ENCODE measurements around the gene STK32C.
"Not testable (repeated sequence)": the region's sequence is repeated elsewhere in the genome, so short reads cannot be mapped to it uniquely, and the experiment has no call there.

STK32C gene

GRCh38 chr10:132230557-132231210 is 77.1 kb downstream of the STK32C start:
- no peak for DNase-seq (ENCODE audit: low spot score)

GRCh38 chr10:132229834-132230556 is 77.8 kb downstream of the STK32C start:
- no peak for DNase-seq (ENCODE audit: low spot score)

- DNase-seq (ENCODE audit: low spot score): no peak
These were observed 78.7 kb downstream of the STK32C start for GRCh38 chr10:132229096-132229495.

GRCh38 chr10:132228616-132229015 is 79.1 kb downstream of the STK32C start:
- DNase-seq (ENCODE audit: low spot score): no peak

- DNase-seq (ENCODE audit: low spot score): no peak
These were observed 79.8 kb downstream of the STK32C start for GRCh38 chr10:132227851-132228390.

- no peak for DNase-seq (ENCODE audit: low spot score)
These were observed 81.0 kb downstream of the STK32C start for GRCh38 chr10:132226586-132227405.

- no peak for DNase-seq (ENCODE audit: low spot score)
These were observed 81.9 kb downstream of the STK32C start for GRCh38 chr10:132225849-132226205.

GRCh38 chr10:132225073-132225848 is 82.5 kb downstream of the STK32C start:
- DNase-seq (ENCODE audit: low spot score): no peak

GRCh38 chr10:132224343-132225072 is 83.2 kb downstream of the STK32C start:
- no peak for DNase-seq (ENCODE audit: low spot score)

GRCh38 chr10:132223611-132224342 is 84.0 kb downstream of the STK32C start:
- DNase-seq (ENCODE audit: low spot score): no peak

- peak; percentile 96 for DNase-seq (ENCODE audit: low spot score)
These were observed 84.6 kb downstream of the STK32C start for GRCh38 chr10:132223156-132223590.

- no peak for DNase-seq (ENCODE audit: low spot score)
These were observed 85.0 kb downstream of the STK32C start for GRCh38 chr10:132222726-132223125.

- not testable (repeated sequence) for DNase-seq (ENCODE audit: low spot score)
These were observed 86.8 kb downstream of the STK32C start for GRCh38 chr10:132220996-132221395.

- no peak for DNase-seq (ENCODE audit: low spot score)
These were observed 87.7 kb downstream of the STK32C start for GRCh38 chr10:132220061-132220460.

GRCh38 chr10:132219486-132219885 is 88.3 kb downstream of the STK32C start:
- no peak for DNase-seq (ENCODE audit: low spot score)

- not testable (repeated sequence) for DNase-seq (ENCODE audit: low spot score)
These were observed 91.3 kb downstream of the STK32C start for GRCh38 chr10:132216441-132216840.

GRCh38 chr10:132213917-132214316 is 93.8 kb downstream of the STK32C start:
- no peak for DNase-seq (ENCODE audit: low spot score)

- DNase-seq (ENCODE audit: low spot score): no peak
These were observed 94.9 kb downstream of the STK32C start for GRCh38 chr10:132212816-132213215.

GRCh38 chr10:132211246-132211645 is 96.5 kb downstream of the STK32C start:
- no peak for DNase-seq (ENCODE audit: low spot score)

GRCh38 chr10:132210766-132211165 is 97.0 kb downstream of the STK32C start:
- no peak for DNase-seq (ENCODE audit: low spot score)

All from AG20443 (cell line).